ENCODE data around the gene OR11H7.

- TF ChIP-seq GATA2 (IDR thresholded peaks at IDR 0.05; ENCODE audit: low read depth, low read length) = no peak
- no peak for TF ChIP-seq GATA3 (IDR thresholded peaks at IDR 0.05; ENCODE audit: low read depth, low read length)
Observed at GRCh38 chr14:20274062-20274461, 45.3 kb downstream of the OR11H7 start.

Data from SH-SY5Y (cell line).